C4-2B (cell line): Measurements from ENCODE around the gene ITIH4.

Source experiments
- H3K27ac ChIP-seq: fragments of 450-650 bp; 2 replicates; pipeline ENCODE4 v1.5.1; 2017
- ZFX ChIP-seq: fragments of 450-650 bp; IDR thresholded peaks from 2 replicates; pipeline ENCODE4 v1.6.1; 2017
- TF ChIP-seq, protein P1 (sequence below): fragments of 450-650 bp; conservative IDR thresholded peaks from 2 replicates; pipeline ENCODE4 v1.5.1; 2017; ENCODE audit warnings: mild to moderate bottlenecking

Gene ITIH4

DNA sequence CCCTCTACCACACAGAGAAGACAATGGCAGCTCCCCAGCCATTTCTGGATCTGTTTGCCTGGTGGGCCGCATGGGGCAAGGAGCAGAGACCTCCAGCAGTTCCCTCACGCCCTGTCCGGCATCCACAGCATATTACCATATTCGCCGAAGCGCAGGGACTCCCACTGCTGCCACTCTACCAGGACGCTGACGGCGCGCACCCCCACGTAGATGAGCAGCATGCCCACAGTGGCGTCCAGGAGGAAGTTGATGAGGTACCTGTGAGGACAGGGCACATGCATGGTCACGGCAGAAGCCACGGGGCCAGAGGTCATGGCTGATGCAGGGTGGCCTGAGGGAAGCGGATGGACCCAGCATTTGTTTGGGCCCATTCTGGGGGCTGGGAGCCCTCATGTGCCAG lies 19.2 kb upstream of the ITIH4 start:
- TF ChIP-seq, protein P1, sequence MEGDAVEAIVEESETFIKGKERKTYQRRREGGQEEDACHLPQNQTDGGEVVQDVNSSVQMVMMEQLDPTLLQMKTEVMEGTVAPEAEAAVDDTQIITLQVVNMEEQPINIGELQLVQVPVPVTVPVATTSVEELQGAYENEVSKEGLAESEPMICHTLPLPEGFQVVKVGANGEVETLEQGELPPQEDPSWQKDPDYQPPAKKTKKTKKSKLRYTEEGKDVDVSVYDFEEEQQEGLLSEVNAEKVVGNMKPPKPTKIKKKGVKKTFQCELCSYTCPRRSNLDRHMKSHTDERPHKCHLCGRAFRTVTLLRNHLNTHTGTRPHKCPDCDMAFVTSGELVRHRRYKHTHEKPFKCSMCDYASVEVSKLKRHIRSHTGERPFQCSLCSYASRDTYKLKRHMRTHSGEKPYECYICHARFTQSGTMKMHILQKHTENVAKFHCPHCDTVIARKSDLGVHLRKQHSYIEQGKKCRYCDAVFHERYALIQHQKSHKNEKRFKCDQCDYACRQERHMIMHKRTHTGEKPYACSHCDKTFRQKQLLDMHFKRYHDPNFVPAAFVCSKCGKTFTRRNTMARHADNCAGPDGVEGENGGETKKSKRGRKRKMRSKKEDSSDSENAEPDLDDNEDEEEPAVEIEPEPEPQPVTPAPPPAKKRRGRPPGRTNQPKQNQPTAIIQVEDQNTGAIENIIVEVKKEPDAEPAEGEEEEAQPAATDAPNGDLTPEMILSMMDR: no peak
- no peak for TF ChIP-seq ZFX
- no peak overlapping the region for H3K27ac ChIP-seq

DNA sequence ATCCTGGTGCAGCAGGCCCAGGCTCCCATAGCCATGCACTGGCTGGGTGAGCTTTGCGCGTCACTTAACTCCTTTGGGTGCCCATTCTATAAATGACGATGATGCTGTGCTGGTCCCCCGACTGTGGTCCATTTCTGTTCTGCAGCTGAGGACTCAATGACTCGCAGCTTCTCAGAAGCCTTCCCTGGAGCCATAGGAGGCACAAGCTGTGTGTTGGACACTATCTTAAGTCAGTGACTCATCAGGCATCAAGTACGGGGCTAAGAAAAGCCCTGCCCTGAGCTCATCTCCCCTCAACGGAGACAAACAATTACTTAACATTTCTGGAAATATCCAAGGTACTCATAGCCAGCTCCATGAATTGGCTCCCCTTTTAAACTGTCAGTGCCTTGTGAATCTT lies 18.1 kb upstream of the ITIH4 start:
- no peak overlapping the region for H3K27ac ChIP-seq
- TF ChIP-seq, protein P1: no peak
- no peak for TF ChIP-seq ZFX

DNA sequence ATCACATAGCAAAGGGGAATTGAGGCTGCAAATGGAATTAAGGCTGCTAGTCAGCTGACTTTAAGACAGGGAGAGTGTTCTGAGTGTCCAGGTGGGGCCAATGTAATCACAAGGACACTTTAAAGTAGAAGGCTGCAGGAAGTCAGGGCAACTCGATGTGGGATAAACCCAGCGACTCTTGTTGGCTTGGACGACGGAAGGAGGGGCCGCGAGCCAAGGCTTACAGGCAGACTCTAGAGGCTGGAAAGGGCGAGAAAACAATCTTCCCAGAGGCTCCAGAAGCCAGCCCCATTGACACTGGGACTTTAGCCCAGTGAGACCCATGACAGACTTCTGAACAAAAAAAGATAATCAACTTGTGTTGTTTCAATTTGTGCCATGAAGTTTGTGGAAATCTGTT lies 17.3 kb upstream of the ITIH4 start:
- no peak for TF ChIP-seq ZFX
- TF ChIP-seq, protein P1: no peak
- H3K27ac ChIP-seq: no peak overlapping the region

DNA sequence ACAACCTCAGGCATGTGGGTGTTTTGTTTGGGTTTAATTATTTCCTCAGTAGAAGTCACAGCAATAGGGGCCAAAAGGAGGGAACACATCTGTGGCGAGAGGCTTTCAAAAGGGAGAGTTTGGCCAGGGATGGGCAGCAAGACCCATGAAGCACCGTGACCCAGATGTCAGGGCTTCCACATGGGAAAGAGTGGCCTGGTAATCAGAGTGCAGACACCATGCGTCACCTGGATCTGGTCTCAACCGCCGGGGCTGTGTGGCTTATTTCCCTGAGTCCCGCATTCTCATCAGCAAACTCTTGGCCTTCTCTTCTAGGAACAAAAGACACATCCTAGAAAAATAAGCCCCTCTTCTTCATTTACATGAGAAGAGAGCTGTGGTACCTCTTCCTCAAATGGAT lies 16.8 kb upstream of the ITIH4 start:
- no peak for TF ChIP-seq ZFX
- TF ChIP-seq, protein P1: no peak
- no peak overlapping the region for H3K27ac ChIP-seq

DNA sequence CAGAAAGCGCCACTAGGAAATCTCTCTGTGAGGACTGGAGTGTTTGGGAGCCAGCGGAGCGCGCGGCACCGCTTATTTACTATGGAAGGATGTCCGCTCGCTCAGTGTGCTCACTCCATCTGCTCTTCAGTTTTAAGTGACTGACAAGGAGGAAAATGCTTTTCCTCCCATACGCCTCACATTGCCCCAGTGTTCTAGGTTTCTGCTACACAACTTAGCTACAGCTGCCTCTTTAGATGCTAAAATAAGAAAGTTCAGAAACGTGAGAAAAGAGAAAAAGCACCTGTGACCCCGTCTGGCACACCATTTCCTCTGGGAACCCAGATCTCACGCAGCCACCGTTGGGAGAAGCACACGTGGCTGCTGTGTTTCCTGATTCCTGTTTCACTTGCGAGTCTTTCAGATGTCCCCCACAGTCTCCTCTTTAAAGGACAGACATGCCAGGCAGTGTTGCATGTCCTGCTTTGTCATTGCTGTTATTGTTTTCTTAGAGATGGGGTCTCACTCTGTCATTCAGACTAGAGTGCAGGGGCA lies 16.0 kb upstream of the ITIH4 start:
- no peak overlapping the region for H3K27ac ChIP-seq
- TF ChIP-seq ZFX: no peak
- TF ChIP-seq, protein P1: no peak

DNA sequence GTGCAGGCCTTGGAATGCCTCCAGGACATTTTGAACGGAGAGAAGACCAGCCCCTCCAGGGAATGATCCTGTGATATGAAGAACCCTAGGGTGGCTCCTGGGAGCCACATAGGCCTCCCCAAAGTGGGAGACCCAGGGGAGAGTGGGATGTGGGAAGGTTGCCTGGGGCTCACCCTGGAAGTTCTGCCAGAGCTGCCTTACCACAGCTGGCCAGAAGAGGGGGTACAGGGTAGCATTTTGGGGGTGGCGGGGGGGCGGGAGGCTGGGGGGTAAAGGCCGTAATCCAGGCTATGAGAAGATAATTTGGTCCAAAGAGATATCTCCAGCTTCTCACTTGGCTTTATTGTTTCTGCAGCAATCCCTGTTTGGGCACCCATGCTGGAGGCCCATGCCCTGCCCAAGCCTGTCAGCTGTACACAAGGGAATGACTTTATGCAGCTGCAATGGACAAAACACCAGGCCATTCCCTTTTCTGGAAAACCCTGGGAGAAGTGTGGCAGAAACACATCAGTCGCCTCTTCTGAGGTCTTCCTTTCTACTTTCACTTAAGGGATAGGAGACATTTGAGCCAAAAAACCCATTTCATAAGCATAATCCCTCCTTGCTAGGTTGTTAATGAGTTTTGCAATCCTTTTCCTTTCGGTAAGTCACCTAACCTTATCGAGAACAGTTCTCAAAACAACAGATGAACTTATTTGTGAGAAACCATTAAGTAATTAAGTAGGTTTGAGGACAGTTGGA lies 15.4 kb upstream of the ITIH4 start:
- no peak overlapping the region for H3K27ac ChIP-seq
- no peak for TF ChIP-seq ZFX
- TF ChIP-seq, protein P1: no peak; the same call in 1 of the 2 replicates

DNA sequence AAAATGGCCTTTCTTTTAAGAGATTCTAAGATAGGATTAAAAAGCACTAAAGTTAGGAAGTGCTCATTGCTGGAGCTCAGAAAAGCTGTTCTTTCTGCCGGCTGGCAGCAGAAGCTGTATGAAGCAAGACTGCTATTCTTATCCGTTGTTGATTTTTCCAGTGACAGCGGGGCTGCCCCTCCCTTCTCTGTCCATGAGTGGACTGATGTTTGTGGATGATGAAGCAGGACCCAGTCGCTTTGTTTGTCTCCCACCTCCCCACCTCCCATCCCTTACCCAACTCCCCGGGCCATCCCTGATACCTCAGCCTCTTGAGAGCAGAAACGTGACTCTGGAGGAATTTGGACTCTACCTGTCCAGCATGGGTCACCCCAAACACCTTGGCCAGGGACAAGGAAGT lies 14.7 kb upstream of the ITIH4 start:
- TF ChIP-seq, protein P1: no peak
- TF ChIP-seq ZFX: no peak
- H3K27ac ChIP-seq: no peak overlapping the region
